GM19023 (cell line): Measurements from ENCODE around the gene IL17C.

ENCODE experiments used
- ATAC-seq: cut with Tn5 transposase; IDR thresholded peaks from one replicate; pipeline ENCODE4 v1.9.1; 2021; ENCODE audit warnings: mild to moderate bottlenecking, moderate library complexity; ENCODE audit not compliant: unreplicated experiment

Gene IL17C, protein sequence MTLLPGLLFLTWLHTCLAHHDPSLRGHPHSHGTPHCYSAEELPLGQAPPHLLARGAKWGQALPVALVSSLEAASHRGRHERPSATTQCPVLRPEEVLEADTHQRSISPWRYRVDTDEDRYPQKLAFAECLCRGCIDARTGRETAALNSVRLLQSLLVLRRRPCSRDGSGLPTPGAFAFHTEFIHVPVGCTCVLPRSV

DNA sequence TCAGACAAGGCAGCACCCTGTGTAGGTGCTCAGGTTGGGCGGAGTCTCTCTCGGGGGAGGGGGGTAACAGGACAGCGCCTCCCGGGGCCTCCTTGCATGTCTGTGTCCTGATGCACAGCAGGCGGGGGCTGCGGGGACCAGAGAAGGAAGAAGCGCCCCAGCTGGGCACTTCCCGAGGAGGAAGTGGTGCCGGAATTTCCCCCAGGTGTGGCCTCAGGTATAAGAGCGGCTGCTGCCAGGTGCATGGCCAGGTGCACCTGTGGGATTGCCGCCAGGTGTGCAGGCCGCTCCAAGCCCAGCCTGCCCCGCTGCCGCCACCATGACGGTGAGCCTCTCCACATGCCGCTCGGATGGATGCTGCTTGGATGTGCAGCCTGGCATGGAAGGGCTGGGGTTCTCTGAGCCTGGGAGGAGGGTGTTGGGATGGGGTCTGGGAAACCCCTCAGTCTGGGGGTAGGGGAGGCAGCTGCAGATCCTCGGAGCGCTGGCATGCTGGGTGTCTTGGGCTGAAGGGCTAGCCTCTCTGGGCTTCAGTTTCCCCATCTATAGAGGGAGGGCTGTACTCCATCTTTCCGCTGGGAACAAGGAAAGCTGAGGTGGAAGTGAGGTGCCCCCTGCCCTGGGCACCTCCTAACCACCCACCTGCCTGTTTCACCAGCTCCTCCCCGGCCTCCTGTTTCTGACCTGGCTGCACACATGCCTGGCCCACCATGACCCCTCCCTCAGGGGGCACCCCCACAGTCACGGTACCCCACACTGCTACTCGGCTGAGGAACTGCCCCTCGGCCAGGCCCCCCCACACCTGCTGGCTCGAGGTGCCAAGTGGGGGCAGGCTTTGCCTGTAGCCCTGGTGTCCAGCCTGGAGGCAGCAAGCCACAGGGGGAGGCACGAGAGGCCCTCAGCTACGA, at the start of gene IL17C:
Gene IL17C, plus strand, starts transcription at position 250 of the 908 bp plus-strand sequence. Its CDS starts 70 bp downstream, at position 320.
- no peak for ATAC-seq

- no peak for ATAC-seq
These were observed 49.6 kb upstream of the IL17C start for GRCh38 chr16:88588754-88589153.

DNA sequence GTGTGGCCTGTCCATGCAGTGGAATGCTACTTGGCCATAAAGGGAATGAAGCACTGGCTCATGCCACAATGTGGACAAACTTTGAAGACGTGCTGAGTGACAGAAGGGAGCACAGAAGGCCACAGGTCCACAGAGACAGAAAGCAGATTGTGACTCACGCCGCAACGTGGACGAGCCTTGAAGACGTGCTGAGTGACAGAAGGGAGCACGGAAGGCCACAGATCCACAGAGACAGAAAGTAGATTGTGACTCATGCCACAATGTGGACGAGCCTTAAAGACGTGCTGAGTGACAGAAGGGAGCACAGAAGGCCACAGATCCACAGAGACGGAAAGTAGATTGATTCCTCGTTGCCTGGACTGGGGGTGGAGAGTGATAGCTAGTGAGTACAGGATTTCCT, 48.9 kb upstream of the IL17C start:
- no peak for ATAC-seq

DNA sequence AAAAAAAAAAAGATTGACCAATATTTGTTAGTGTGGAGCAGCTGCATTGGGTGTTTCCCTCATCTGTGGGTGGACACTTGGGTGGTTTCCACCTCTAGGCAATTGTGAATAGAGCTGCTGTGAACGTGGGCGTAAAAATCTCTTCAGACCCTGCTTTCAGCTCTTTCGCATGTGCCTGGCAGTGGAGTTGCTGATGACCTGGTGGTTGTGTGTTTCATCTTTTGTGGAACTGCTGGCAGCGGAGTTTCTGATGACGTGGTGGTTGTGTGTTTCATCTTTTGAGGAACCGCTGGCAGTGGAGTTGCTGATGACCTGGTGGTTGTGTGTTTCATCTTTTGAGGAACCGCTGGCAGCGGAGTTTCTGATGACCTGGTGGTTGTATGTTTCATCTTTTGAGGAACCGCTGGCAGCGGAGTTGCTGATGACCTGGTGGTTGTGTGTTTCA, 46.8 kb upstream of the IL17C start:
- no peak for ATAC-seq

- ATAC-seq = no peak
These were observed 45.3 kb upstream of the IL17C start for GRCh38 chr16:88593061-88593460.

GRCh38 chr16:88593489-88593888, 44.9 kb upstream of the IL17C start:
- no peak for ATAC-seq

GRCh38 chr16:88593910-88594309, 44.5 kb upstream of the IL17C start:
- no peak for ATAC-seq

DNA sequence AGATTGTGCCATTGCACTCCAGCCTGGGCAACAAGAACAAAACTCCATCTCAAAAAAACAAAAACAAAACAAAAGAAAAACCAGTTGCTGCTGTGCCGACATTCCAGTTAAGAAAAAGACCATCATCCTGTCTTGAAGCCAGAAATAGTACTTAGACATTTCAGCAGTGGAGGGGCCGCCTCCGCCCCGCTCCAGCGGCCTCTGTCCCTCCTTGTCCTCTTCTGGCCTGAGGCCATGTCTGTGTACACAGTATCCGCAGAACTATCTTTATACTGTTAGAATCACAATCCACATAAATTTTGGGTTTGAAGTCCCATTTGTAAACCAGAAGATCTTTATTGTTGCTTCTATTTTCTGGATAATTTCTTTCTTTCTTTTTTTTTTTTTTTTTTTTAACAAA, 43.3 kb upstream of the IL17C start:
- ATAC-seq = no peak

- ATAC-seq = no peak
These were observed 42.5 kb upstream of the IL17C start for GRCh38 chr16:88595921-88596320.

DNA sequence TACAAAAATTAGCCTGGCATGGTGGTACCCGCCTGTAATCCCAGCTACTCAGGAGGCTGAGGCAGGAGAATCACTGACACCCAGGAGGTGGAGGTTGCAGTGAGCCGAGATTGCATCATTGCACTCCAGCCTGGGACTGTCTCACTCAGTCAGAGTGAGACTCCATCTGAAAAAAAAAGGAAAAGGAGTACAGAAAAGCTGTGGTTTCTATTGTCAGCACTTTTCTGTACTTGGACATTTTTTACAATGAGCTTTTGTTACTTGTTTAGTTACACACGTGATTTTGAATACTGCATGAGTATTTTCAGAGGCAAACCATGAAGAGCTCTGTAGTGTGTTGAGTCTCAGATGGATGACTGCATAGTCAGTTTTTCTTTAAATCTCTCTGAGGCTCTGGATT, 41.9 kb upstream of the IL17C start:
- ATAC-seq = no peak

DNA sequence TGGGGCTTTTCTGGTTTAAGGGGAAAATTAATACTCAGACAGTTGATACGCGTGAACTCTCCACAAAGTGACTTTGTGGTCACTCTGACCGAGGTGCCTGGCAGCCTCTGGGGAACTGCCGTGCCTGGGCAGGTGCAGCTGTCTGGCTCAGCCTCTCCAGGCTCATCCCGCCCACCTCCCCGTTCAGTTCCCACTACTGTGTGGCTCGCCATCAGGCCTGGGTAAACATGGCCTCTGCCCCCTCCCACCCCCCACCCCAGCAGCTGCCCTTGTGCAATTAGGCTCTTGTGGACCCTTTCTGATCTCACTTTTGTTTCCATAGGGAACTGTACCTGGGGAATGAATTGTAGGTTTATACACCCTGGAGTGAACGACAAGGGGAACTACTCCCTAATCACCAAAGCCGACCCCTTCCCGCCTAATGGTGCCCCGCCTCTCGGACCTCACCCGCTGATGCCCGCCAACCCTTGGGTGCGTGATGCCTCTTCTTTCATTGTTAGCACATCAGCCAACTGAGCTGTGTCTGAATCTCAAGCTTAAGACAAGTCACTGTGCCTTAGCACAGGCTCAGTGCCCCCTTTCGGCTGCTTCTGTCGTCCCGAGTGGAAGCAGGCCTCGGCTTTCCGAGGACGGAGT, 40.4 kb upstream of the IL17C start:
- no peak for ATAC-seq

- ATAC-seq = no peak
These were observed 39.2 kb upstream of the IL17C start for GRCh38 chr16:88599092-88599733.

DNA sequence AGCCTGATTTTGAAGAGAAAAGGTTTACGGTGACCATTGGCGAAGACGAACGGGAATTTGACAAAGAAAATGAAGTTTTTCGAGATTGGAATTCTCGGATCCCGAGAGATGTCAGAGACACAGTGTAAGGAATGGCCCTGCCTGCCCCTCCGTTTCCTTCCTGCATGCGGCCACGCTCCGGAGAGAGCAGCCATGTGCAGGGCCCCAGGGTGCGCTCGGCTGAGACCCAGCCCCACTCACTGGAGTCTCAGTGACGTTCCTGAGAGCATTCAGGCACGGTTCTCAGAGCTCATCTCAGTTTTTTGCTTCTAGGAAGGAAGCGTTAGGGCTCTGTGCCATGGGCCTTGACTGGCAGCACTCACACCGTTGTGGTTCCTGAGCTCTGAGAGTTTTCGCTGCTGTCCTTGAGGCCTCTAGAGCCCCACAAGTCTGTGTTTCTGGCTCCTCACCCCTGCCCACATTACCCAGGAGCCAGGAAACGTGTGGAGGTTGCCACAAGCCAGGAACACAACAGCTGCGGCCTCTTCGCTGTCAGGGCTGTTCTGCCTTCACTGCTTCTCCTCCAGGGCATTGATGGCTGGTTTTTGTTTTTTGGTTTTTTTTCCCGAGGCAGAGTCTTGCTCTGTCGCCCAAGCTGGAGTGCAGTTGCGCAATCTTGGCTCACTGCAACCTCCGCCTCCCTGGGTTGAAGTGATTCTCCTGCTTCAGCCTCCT, 38.4 kb upstream of the IL17C start:
- no peak for ATAC-seq

DNA sequence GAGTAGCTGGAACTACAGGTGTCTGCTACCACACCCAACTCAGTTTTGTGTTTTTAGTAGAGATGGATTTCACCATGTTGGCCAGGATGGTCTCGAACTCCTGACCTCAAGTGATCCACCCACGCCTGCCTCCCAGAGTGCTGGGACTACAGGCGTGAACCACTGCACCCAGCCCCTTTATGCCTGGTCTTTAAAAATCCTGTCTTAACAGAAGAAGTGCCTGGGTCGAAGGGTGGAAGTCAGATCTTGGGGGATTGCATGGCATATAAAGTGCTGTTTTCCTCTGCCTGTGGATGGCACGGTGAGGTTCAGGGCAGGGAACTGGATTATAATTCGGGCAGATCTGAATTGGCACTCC, 37.9 kb upstream of the IL17C start:
- ATAC-seq = no peak

GRCh38 chr16:88601313-88602036, 36.9 kb upstream of the IL17C start:
- ATAC-seq = no peak

DNA sequence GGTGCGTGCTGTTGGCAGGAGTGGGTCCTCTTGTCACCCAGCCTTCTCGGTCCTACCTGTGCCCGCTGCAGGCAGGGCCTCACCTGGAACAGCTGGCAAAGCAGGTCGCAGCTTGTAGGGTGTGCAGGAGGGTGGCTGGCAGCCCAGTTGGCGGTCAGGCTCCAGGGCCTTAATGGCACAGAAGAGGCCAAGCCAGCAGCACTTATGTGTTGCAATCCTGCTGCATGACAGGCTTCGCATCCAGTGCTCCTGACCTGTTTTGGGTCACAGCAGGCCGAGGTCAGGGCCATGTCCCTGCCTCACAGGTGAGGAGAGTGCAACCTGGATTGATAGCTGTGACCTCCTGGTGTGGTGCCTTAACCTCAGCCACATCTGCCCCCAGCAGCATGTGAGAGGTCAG, 36.3 kb upstream of the IL17C start:
- no peak for ATAC-seq

GRCh38 chr16:88605186-88606147, 32.9 kb upstream of the IL17C start:
- no peak for ATAC-seq

GRCh38 chr16:88606148-88606757, 32.1 kb upstream of the IL17C start:
- ATAC-seq = no peak

- ATAC-seq = no peak
These were observed 30.3 kb upstream of the IL17C start for GRCh38 chr16:88608076-88608475.
